LNCAP (cell line): Measurements from ENCODE around the gene LGALSL.

Source experiments
- TF ChIP-seq, protein P1 (sequence below): fragments of 450-650 bp; IDR thresholded peaks from 2 replicates; pipeline ENCODE4 v1.5.1; 2017; ENCODE audit warnings: mild to moderate bottlenecking

Gene LGALSL

DNA sequence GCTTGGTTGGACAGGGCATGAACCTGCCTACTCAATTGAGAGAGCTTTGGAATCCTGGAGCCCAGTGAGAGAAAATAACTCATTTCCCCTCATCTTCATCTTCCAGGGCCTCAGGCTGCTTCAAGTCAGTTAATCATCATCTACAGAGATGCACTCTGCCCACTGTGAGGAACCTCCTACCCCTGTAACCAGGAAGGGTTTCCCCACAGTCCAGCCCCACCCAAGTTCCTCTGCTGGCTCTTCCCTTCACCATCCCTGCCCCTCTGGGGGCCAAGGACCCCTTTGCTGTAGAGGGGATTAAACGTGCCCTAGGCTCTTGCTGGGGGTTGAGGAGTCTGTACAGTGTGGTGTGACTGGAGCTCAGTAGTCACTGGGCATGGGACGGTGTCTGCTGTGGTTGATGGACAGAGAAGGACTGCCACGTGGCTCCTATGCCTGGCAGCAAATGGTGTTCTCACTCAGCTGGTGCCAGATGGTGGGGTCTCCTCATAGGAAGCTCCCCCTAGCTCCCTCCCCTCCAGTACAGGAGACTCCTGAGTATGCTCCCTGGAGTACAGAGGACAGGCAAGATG is 29.5 kb upstream of the LGALSL start:
- TF ChIP-seq, protein P1, sequence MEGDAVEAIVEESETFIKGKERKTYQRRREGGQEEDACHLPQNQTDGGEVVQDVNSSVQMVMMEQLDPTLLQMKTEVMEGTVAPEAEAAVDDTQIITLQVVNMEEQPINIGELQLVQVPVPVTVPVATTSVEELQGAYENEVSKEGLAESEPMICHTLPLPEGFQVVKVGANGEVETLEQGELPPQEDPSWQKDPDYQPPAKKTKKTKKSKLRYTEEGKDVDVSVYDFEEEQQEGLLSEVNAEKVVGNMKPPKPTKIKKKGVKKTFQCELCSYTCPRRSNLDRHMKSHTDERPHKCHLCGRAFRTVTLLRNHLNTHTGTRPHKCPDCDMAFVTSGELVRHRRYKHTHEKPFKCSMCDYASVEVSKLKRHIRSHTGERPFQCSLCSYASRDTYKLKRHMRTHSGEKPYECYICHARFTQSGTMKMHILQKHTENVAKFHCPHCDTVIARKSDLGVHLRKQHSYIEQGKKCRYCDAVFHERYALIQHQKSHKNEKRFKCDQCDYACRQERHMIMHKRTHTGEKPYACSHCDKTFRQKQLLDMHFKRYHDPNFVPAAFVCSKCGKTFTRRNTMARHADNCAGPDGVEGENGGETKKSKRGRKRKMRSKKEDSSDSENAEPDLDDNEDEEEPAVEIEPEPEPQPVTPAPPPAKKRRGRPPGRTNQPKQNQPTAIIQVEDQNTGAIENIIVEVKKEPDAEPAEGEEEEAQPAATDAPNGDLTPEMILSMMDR: no peak

DNA sequence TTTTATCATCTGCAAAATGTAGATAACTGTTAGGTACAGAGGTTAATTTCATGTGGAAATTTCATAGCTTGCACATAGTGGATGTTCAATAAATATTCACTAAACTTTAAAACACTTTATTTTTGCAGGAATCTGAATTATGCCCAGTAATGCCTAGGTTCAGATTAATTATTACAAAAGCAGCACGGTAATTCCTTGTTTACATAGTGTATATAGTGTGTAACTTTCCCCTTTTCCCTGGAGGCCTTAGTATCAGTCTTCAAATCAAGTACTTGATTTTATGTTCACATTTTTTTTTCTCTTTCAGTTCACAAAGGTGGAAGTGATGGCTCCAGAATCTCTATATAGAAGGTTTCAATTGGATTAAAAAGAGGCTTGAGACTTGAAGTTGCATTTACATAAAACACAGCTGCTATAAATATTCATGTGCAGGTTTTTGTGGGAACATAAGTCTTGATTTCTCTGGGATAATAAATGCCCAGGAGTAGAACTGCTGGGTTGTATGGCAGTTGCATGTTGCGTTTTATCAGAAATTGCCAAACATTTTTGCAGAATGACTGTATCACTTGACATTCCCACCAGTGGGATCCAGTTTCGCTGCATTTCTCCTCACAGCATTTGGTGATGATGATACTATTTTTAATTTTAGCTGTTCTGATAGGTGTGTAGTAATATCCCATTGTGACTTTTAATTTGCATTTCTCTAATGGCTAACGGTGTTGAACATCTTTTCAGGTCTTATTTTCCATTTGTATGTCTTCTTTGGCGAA is 27.6 kb upstream of the LGALSL start:
- TF ChIP-seq, protein P1: no peak

DNA sequence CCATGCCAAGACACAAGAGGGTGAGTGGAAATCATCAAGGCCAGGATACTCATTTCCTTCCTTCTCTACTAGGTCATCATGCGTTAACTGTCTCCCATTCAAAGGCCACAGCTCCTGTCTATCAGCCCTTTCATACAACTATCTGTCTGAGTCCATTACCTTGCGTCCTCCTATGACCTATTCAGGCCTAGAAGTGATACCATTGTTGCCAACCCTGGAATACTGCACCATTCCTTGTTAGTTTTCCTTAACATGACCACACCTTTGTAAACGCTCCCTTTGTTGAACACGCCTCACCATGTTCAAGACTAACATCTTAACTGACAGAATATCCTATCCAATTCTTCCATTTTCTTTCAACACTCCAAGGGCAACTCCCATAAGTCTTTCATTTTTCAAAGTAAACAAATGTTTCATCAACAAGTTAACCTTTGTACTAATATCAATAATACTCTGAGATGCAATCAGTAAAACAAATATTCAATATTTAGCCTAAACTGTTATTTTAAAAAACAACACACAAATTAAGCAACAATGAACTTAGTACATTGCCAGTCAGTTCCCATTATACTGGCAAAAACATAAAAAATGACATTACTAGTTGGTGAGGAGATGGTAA is 19.8 kb upstream of the LGALSL start:
- TF ChIP-seq, protein P1: no peak

DNA sequence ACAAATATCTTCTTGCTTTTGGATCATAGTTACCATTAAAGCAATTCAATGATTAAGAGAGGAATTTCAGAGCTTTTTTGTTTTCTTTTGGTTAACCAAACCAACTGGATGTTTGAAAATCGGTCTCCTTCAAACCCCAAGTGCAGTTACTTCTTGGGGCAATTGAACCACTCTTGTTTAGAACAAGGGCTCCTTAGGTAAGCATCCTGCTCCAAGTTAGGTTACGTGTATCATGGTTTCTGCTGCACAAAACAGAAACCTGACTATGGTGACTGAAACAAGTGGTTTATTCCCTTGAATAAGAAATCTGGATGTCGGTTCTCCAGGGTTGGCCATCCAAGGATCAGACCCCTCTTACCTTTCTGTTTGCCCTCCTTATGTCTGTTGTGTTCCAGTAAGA is 16.1 kb upstream of the LGALSL start:
- TF ChIP-seq, protein P1: no peak

DNA sequence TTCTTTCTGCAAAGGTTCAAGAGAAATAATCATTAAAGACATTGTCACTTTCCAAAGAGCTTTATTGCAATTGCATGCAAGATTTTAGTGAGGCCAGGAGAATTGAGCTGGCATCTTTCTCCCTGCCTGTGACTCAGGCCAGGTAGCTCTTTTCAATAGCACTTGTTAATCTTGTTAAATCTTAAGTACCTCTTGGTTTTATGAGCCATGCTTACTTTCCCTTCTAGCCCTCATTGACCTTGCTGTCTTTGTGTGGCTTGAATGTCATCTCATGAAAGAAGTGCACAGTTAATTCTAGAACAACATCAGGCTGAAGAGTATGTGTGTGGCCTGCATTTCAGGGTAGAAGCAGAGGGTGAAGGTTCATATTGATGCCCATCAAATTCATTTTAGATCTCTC is 14.8 kb upstream of the LGALSL start:
- TF ChIP-seq, protein P1: no peak

DNA sequence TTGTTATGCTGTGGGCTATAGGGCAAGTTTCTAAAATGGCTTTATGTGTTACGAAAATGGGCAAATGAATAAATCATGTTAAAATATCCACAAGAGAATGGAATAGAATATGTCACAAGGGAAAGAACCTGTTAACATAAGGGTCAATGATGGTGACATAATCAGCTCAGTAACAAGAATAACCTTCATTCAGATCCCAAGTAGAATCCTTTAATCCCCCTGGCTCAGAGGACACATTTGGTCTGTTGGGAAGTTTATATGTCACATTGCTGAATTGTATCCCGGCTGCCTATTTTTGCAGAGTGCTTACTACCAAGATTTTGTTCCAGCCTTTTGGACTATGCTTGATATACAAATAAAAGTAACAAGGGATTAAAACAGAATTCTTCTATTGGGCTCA is 13.1 kb upstream of the LGALSL start:
- TF ChIP-seq, protein P1: no peak

DNA sequence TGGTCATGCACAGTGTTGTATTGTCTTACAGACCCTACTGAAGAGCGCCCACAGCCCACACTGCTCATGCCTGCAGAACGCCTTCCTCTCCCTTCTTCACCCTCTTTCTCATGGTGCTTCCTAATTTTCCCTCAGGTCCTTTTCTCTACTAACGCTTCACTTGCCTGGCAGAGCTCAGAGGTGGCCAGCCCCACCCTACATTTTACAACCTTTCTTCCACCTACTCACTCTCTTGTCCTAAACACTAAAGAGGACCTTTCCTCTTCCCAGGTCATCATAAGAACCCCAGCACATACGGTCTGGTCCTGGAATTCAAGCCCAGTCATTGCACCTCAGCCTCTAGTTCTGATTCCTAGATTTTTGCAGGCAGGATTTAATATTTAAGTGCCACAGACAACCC is 11.7 kb upstream of the LGALSL start:
- TF ChIP-seq, protein P1: no peak
